GM18526 (cell line): ENCODE data around the gene KIAA0753.

Experiments used
- POLR2A ChIP-seq: IDR thresholded peaks from 3 replicates; pipeline ENCODE4 v1.6.1; 2011; ENCODE audit not compliant: insufficient read length; ENCODE audit errors: extremely low read depth

Gene KIAA0753

GRCh38 chr17:6551869-6552531 lies 88.5 kb downstream of the KIAA0753 start:
- TF ChIP-seq POLR2A: no peak

GRCh38 chr17:6551356-6551755 lies 89.2 kb downstream of the KIAA0753 start:
- TF ChIP-seq POLR2A: no peak

GRCh38 chr17:6549384-6550036 lies 91.0 kb downstream of the KIAA0753 start:
- TF ChIP-seq POLR2A: no peak

- no peak for TF ChIP-seq POLR2A
Measured at GRCh38 chr17:6548578-6549330, 91.8 kb downstream of the KIAA0753 start.

- TF ChIP-seq POLR2A: no peak
Measured at GRCh38 chr17:6548034-6548433, 92.5 kb downstream of the KIAA0753 start.

- TF ChIP-seq POLR2A: no peak
Measured at GRCh38 chr17:6547336-6547735, 93.2 kb downstream of the KIAA0753 start.

- TF ChIP-seq POLR2A: no peak
Measured at GRCh38 chr17:6546069-6546718, 94.3 kb downstream of the KIAA0753 start.

- no peak for TF ChIP-seq POLR2A
Measured at GRCh38 chr17:6545291-6545690, 95.2 kb downstream of the KIAA0753 start.

- TF ChIP-seq POLR2A: no peak
Measured at GRCh38 chr17:6544011-6544370, 96.5 kb downstream of the KIAA0753 start.

GRCh38 chr17:6543079-6544010 lies 97.2 kb downstream of the KIAA0753 start:
- no peak for TF ChIP-seq POLR2A

GRCh38 chr17:6542577-6542976 lies 97.9 kb downstream of the KIAA0753 start:
- TF ChIP-seq POLR2A: no peak

- TF ChIP-seq POLR2A: no peak
Measured at GRCh38 chr17:6541886-6542285, 98.6 kb downstream of the KIAA0753 start.

- no peak for TF ChIP-seq POLR2A
Measured at GRCh38 chr17:6539871-6540270, 100.6 kb downstream of the KIAA0753 start.

- no peak for TF ChIP-seq POLR2A
Measured at GRCh38 chr17:6536566-6537065, 103.9 kb downstream of the KIAA0753 start.
